HUES6 (cell line): ENCODE data around the gene ACCS.

Experiments
- H3K27ac ChIP-seq: 2 replicates; pipeline ENCODE4 v1.7.0; 2013; ENCODE audit warnings: low read depth, mild to moderate bottlenecking, low read length, inconsistent platforms
- H3K27me3 ChIP-seq: 2 replicates; pipeline ENCODE4 v1.6.1; 2013; ENCODE audit warnings: low read length; ENCODE audit not compliant: control insufficient read depth, insufficient read depth
- H3K36me3 ChIP-seq: 2 replicates; pipeline ENCODE4 v1.6.1; 2013; ENCODE audit warnings: low read length; ENCODE audit not compliant: control insufficient read depth, insufficient read depth
- H3K4me1 ChIP-seq: 2 replicates; pipeline ENCODE4 v1.6.1; 2013; ENCODE audit warnings: low read length; ENCODE audit not compliant: control insufficient read depth, insufficient read depth
- H3K4me3 ChIP-seq: 2 replicates; pipeline ENCODE4 v1.5.1; 2013; ENCODE audit warnings: low read depth, low read length
- H3K9ac ChIP-seq: one replicate; pipeline ENCODE4 v1.6.1; 2013; ENCODE audit warnings: mild to moderate bottlenecking, low read length
- H3K9me3 ChIP-seq: 2 replicates; pipeline ENCODE4 v1.6.1; 2013; ENCODE audit warnings: low read depth, low read length; ENCODE audit not compliant: control insufficient read depth, insufficient read depth

Gene ACCS, protein sequence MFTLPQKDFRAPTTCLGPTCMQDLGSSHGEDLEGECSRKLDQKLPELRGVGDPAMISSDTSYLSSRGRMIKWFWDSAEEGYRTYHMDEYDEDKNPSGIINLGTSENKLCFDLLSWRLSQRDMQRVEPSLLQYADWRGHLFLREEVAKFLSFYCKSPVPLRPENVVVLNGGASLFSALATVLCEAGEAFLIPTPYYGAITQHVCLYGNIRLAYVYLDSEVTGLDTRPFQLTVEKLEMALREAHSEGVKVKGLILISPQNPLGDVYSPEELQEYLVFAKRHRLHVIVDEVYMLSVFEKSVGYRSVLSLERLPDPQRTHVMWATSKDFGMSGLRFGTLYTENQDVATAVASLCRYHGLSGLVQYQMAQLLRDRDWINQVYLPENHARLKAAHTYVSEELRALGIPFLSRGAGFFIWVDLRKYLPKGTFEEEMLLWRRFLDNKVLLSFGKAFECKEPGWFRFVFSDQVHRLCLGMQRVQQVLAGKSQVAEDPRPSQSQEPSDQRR

DNA sequence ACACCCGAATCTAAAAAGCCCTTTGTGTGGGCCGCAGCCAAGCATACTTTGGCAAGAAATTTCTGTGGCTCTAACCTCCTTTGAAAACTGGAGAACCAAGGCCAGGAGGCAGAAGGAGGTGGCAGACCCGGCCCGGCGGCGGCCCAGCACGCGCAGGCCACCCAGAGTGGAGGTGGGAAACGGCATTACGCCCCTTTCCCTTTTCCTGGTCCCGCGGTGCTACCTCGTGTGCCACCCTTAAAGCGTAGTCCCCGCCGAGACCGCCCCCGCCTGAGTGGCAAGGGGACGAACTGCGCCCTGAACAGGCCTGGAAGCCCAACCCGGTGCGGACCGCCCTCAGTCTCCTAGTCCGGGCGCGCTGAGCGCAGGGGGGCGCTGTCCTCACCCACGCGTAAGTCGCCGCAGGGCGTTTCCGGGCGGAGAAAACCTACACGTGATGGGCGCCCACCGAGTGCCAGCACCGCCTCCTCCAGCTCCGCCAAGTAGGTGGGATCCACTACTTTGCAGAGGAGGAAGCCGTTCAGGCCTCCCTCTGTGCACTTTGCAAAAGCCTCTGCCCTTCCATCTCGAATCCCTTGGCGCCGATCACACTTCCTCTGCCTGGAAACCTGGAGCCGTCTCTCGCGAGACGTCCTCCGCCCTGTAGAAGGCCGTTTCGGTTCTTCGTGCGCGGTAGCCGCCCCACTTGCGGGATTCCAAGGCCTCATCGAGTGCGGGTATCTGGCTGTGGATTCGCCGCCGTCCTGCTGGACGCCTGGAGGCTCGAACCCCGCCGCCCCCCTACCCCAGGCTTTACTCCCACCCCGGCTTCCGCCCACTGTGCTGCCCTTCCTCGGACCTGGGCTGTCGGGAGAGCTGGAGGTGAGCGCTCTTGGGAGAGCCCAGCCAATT is at the start of gene ACCS:
Gene ACCS, plus strand, starts transcription at position 430 of the 891 bp plus-strand sequence. CDS start 1,358 bp downstream, outside the sequence.
- Histone ChIP-seq H3K9ac (peak within 1 kb of the TSS; percentile 73), H3K9me3 (no peaks in the 10 kb centered on the region), H3K36me3 (no peaks in the 10 kb centered on the region), H3K27me3 (no peaks in the 10 kb centered on the region; the same call in 1 of the 2 replicates), H3K4me3 (peak within 1 kb of the TSS; percentile 60), H3K27ac (peak within 1 kb of the TSS; percentile 73), H3K4me1 (peaks cover 16% of the 10 kb centered on the region)

DNA sequence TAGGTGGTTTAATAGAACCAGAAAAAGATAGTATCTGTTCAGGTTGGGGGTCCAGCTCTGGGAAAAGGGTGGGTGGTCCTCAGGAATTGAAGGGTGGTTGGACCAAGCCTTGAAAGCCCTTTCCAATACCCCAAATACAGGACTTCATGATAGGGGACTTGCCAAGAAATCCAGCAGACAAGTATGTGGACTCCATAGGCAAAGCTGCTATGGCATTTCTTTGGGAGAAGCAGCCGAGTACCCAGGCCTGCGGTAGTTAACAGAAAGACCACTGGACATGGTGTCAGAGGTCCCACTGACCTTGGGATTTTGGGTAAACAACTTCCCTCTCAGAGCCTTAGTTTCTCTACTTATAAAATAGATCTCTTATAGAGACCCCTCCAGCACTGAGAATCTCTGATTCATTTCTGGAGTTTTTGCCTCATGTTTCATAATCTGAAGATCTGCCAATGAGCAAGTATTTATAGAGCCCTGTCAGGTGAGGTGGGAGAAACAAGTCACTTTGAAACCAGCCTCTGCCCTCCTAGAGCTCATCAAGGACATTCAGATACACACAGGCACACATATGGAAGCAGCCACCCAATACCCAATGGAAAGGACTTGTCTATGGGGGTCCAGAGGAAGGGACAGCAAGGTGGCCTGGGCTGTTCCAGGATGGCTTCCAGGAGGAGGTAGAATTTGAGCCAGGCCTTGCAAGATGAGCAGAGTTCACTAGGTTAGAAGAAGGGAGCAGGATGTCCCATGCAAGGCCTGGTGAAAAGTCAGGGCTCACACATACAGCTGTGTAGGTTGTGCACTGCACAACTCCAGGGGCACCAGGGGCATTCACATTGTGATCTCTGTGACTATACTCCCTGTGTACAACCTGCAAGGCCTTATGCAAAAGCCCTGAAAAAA is 49.3 kb upstream of the ACCS start:
- Histone ChIP-seq H3K4me1 (no peaks in the 10 kb centered on the region), H3K9me3 (0 out of 2 replicates have a peak, but pooled peaks cover 3% of the 10 kb centered on the region), H3K36me3 (no peaks in the 10 kb centered on the region), H3K9ac (no peak overlapping the region), H3K27ac (no peak overlapping the region), H3K27me3 (no peaks in the 10 kb centered on the region), H3K4me3 (no peak overlapping the region)

DNA sequence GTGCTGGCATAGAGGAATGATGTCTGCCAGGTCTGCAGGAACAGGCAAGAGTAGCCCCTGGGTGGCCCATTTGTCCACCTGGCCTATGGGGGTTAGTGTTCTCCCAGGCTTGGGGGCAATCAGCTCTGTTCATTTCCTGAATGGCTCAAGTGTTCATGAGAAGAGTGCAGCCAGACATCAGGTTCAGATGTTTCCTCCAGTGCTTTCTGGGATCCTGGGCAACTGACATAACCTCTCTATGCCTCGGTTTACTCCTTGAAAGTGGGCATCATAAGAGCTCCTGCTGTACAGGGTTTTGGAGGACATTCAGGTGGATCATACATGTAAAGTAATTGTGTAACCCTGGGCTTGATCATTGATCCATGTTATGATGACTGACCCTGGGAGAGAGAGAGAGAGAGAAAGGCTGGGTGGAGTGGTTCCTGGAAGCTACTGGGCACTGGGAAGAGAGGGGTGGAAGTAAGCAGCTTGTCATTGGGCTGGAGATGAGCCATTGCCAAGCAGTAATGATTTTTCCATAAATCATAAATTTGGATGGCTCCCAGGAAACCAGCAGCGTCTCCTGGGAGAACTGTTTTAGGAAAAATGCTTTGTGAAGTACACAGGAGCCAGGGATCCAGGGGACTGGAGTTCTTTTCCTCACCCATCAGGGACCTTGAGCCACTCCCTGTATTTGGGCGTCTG is 48.5 kb upstream of the ACCS start:
- no peak overlapping the region for H3K4me3 ChIP-seq

DNA sequence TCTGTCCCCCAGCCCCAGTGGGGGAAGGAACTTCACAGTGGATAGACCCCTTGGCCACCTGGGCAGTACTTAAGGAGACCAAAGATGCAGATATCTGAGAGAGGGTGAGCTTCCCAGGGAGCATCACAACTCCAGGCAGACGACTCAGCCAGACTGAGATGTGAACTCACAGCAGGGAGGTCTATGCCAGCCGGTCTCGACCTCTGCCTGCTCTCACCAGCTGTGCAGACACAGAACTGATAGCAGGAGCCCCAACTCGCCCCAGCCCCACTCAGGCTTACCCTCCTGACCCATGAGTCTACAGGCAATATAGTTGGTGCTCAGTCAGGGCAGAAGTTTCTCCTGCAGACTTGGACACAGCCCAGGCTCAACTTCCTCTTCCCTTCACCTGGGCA is 47.9 kb upstream of the ACCS start:
- Histone ChIP-seq H3K9ac (no peak overlapping the region), H3K9me3 (0 out of 2 replicates have a peak, but pooled peaks cover 3% of the 10 kb centered on the region), H3K4me1 (no peaks in the 10 kb centered on the region), H3K27me3 (no peaks in the 10 kb centered on the region), H3K4me3 (no peak overlapping the region), H3K27ac (no peak overlapping the region), H3K36me3 (no peaks in the 10 kb centered on the region)

More for the DNA sequence above, 48.5 kb upstream of the ACCS start:
- Histone ChIP-seq H3K27me3 (no peaks in the 10 kb centered on the region), H3K36me3 (no peaks in the 10 kb centered on the region), H3K9me3 (0 out of 2 replicates have a peak, but pooled peaks cover 3% of the 10 kb centered on the region), H3K9ac (no peak overlapping the region), H3K4me1 (no peaks in the 10 kb centered on the region), H3K27ac (no peak overlapping the region)

DNA sequence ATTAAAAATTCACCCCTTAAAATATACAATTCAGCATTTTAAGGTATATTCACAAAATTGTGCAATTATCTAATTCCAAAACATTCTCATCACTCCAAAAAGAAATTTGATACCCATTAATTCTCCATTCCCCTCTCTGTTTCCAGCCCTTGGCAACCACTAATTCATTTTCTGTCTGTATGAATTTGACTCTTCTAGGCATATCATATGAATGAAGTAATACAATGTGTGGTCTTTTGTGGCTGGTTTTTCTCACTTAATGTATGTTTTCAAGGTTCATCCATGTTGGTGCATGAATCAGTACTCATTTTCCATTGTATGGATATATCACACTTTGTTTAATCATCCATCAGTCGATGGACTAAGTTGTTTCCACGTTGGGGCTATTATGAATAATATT is 47.2 kb upstream of the ACCS start:
- H3K9ac ChIP-seq, result no peak overlapping the region
- H3K27me3 ChIP-seq, result no peaks in the 10 kb centered on the region
- 0 out of 2 replicates have a peak, but pooled peaks cover 3% of the 10 kb centered on the region for H3K9me3 ChIP-seq
- no peak overlapping the region for H3K4me3 ChIP-seq
- no peak overlapping the region for H3K27ac ChIP-seq
- H3K36me3 ChIP-seq, result no peaks in the 10 kb centered on the region
- H3K4me1 ChIP-seq, result no peaks in the 10 kb centered on the region

DNA sequence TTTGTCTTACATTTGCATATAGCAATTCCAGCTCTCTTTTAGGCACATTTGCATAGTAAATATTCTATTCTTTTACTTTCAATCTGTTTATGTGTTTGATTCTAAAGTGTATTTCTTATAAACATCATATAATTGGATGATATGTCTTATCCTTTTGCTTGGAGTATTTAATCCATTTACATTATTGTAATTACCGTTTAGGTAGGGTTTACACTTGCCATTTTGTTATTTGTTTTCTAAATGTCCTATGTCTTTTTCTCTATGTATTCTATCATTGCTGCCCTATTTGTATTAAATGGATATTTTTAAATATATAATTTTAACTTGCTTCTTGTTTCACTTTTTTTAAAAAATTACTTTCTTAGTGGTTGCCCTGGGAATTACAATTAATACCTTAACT is 41.1 kb upstream of the ACCS start:
- H3K27me3 ChIP-seq, result no peaks in the 10 kb centered on the region
- no peak overlapping the region for H3K27ac ChIP-seq
- peaks cover under 1% of the 10 kb centered on the region for H3K4me1 ChIP-seq
- H3K9me3 ChIP-seq, result peaks cover 12% of the 10 kb centered on the region; the same call in 1 of the 2 replicates
- H3K36me3 ChIP-seq, result no peaks in the 10 kb centered on the region
- H3K4me3 ChIP-seq, result no peak overlapping the region
- no peak overlapping the region for H3K9ac ChIP-seq

DNA sequence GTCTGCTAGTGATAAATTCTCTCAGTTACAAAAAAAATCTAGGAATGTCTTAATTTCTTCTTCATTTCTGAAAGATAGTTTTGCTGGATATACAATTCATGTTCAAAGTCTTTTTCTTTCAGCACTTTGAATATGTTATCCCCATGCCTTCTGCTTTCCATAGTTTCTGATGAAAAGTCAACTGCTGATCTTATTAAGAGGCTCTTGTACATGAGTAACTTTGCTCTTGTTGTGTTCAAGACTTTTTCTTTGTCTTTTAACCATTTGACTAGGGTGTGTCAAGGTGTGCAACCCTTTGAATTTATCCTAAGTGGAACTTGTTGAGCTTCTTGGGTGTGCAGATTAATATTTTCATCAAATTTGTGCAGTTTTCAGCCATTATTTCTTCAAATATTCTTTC is 40.3 kb upstream of the ACCS start:
- peaks cover 8% of the 10 kb centered on the region for H3K4me1 ChIP-seq
- no peak overlapping the region for H3K4me3 ChIP-seq
- no peak overlapping the region for H3K27ac ChIP-seq
- no peaks in the 10 kb centered on the region for H3K36me3 ChIP-seq
- H3K27me3 ChIP-seq, result no peaks in the 10 kb centered on the region
- H3K9ac ChIP-seq, result no peak overlapping the region
- peaks cover 12% of the 10 kb centered on the region; the same call in 1 of the 2 replicates for H3K9me3 ChIP-seq

DNA sequence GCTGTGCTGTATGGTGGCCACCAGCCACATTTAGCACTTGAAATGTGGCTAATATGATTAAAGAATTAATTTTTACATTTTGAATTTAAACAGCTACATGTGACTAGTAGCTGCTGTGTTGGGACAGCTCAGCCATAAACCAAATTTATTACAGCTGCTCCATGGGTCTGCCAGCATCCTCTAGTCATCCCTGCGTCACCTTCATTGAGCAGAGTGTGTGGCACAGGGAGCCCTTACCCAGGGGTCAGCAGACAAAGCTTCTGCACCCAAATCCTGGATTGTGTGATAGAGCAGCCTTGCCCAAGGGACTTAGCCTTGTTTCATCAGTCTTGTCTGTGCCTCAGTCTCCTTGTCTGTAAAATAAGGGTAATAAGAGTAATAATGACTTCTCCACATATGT is 37.7 kb upstream of the ACCS start:
- H3K9me3 ChIP-seq, result peaks cover 9% of the 10 kb centered on the region; the same call in 1 of the 2 replicates
- no peaks in the 10 kb centered on the region for H3K36me3 ChIP-seq
- H3K27me3 ChIP-seq, result no peaks in the 10 kb centered on the region
- H3K4me1 ChIP-seq, result peaks cover 12% of the 10 kb centered on the region
- H3K27ac ChIP-seq, result no peak overlapping the region
- H3K9ac ChIP-seq, result no peak overlapping the region
- no peak overlapping the region for H3K4me3 ChIP-seq

DNA sequence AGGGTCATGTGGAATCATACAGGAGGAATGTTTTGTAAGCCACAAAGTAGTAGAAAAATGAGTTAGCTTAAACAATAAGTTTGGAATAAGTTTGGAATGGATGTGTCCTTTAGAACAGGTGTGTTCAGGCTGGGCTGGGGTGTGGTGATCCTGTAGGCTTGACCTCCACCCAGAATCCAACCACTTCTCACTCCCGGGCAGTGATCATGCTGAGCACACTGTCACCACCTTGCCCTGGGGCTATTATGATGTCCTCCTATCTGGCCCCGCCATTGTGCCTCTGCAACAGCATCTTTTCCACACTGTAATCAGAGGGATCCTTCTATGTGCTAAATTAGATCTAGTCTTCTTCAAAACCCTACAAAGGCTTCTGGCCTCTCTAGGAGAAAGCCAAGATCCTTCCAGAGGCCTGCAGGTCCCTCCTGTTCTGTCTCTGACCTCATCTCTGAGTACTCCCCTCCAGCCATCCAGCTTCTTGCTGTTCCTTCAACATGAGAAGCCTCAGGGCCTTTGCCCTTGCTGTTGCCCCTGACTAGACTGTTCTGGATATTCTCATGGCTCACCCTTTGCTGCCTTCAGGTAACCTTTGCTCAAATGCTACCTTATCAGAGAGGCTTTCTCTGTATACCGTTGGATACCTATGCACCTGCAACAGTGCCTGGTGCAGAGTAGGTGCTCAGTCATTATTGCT is 37.1 kb upstream of the ACCS start:
- Histone ChIP-seq H3K27me3 (no peaks in the 10 kb centered on the region), H3K9me3 (peaks cover 9% of the 10 kb centered on the region; the same call in 1 of the 2 replicates), H3K4me3 (no peak overlapping the region), H3K9ac (no peak overlapping the region), H3K4me1 (peaks cover 12% of the 10 kb centered on the region), H3K27ac (no peak overlapping the region), H3K36me3 (no peaks in the 10 kb centered on the region)
